ENCODE results near the gene GRIP1. TPM values are rescaled to one million over a fixed set of nuclear protein-coding genes. Genes with fewer than 3 reads are reported as not detected.

GRIP1 gene
- total RNA-seq, 6 donors from 2014 or later: 0.33 to 5.2 (median 1.7) TPM

GRCh38 chr12:66438601-66439000 is 240.3 kb downstream of the GRIP1 start:
- H3K27me3 ChIP-seq: no peaks in the 10 kb centered on the region
- no peak for DNase-seq
- TF ChIP-seq, protein P1, sequence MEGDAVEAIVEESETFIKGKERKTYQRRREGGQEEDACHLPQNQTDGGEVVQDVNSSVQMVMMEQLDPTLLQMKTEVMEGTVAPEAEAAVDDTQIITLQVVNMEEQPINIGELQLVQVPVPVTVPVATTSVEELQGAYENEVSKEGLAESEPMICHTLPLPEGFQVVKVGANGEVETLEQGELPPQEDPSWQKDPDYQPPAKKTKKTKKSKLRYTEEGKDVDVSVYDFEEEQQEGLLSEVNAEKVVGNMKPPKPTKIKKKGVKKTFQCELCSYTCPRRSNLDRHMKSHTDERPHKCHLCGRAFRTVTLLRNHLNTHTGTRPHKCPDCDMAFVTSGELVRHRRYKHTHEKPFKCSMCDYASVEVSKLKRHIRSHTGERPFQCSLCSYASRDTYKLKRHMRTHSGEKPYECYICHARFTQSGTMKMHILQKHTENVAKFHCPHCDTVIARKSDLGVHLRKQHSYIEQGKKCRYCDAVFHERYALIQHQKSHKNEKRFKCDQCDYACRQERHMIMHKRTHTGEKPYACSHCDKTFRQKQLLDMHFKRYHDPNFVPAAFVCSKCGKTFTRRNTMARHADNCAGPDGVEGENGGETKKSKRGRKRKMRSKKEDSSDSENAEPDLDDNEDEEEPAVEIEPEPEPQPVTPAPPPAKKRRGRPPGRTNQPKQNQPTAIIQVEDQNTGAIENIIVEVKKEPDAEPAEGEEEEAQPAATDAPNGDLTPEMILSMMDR (IDR thresholded peaks at IDR 0.05): no peak
- TF ChIP-seq POLR2AphosphoS5 (IDR thresholded peaks at IDR 0.05): no peak
- TF ChIP-seq EP300 (IDR thresholded peaks at IDR 0.05): no peak
- no peak for TF ChIP-seq POLR2A (IDR thresholded peaks at IDR 0.05)
- WGBS, 2 donors: 92 to 95% methylated on average over 1 of the region's 1 CpG
- no peaks in the 10 kb centered on the region for H3K9me3 ChIP-seq
- no peak for ATAC-seq (ENCODE audit: low FRiP score in 2 of 2)
- H3K27ac ChIP-seq: no peak overlapping the region
- no peaks in the 10 kb centered on the region for H3K36me3 ChIP-seq
- no peak overlapping the region for H3K4me3 ChIP-seq
- H3K4me1 ChIP-seq: no peaks in the 10 kb centered on the region

GRCh38 chr12:66430106-66430505 is 248.8 kb downstream of the GRIP1 start:
- DNase-seq (no peak), ATAC-seq (ENCODE audit: low FRiP score in 2 of 2) (no peak)
- H3K36me3 ChIP-seq: no peaks in the 10 kb centered on the region
- 66 to 83% methylated on average over 4 of the region's 4 CpGs for WGBS, 2 donors
- no peak overlapping the region for H3K27ac ChIP-seq
- TF ChIP-seq POLR2A (IDR thresholded peaks at IDR 0.05) (no peak), EP300 (IDR thresholded peaks at IDR 0.05) (no peak), POLR2AphosphoS5 (IDR thresholded peaks at IDR 0.05) (no peak)
- TF ChIP-seq, protein P1 (IDR thresholded peaks at IDR 0.05): no peak
- H3K4me3 ChIP-seq: no peak overlapping the region
- no peaks in the 10 kb centered on the region for H3K9me3 ChIP-seq
- no peaks in the 10 kb centered on the region for H3K4me1 ChIP-seq
- no peaks in the 10 kb centered on the region for H3K27me3 ChIP-seq

GRCh38 chr12:66428870-66429269 is 250.0 kb downstream of the GRIP1 start:
- no peak for DNase-seq
- Histone ChIP-seq H3K27me3 (no peaks in the 10 kb centered on the region), H3K4me1 (no peaks in the 10 kb centered on the region), H3K27ac (no peak overlapping the region), H3K9me3 (peaks cover 0 to 3% (median 0%) of the 10 kb centered on the region in 4 donors), H3K36me3 (no peaks in the 10 kb centered on the region), H3K4me3 (no peak overlapping the region)
- no peak for ATAC-seq (ENCODE audit: low FRiP score in 2 of 2)
- WGBS, 2 donors: 77 to 84% methylated on average over 5 of the region's 5 CpGs
- TF ChIP-seq, protein P1 (IDR thresholded peaks at IDR 0.05): no peak
- TF ChIP-seq EP300 (IDR thresholded peaks at IDR 0.05) (no peak), POLR2AphosphoS5 (IDR thresholded peaks at IDR 0.05) (no peak)

- Histone ChIP-seq H3K4me1 (no peaks in the 10 kb centered on the region), H3K9me3 (peaks cover 0 to 3% (median 0%) of the 10 kb centered on the region in 4 donors), H3K4me3 (no peak overlapping the region), H3K27me3 (no peaks in the 10 kb centered on the region), H3K36me3 (no peaks in the 10 kb centered on the region), H3K27ac (no peak overlapping the region)
- ATAC-seq (ENCODE audit: low FRiP score in 2 of 2) (no peak), DNase-seq (no peak)
- TF ChIP-seq, protein P1 (IDR thresholded peaks at IDR 0.05): no peak
- no peak for TF ChIP-seq POLR2AphosphoS5 (IDR thresholded peaks at IDR 0.05)
- no peak for TF ChIP-seq EP300 (IDR thresholded peaks at IDR 0.05)
- no peak for TF ChIP-seq POLR2A (IDR thresholded peaks at IDR 0.05)
These were observed 250.6 kb downstream of the GRIP1 start for GRCh38 chr12:66428261-66428660.

DNA sequence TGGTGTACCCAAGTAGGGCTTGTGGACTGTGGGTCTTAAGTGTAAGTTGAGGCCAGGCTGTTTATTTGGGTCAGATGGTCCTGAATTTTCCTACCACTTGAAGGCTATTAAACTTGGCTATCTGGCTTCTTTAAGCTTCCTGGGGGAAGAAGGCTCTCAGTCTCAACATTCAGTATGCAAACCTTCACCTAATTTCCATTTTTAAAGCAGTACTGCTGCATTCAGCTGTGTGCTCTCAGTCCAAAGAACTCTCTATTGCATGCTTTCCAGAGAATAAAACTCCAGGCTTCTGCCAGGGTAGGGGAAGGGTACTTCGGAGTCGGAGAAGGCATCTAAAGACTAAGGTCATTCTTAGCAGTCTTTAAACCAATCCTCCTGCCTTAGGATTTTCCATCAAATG is 252.2 kb downstream of the GRIP1 start:
- WGBS, 2 donors: 79 to 88% methylated on average over 2 of the region's 2 CpGs
- H3K4me3 ChIP-seq: no peak overlapping the region

More for the DNA sequence above, 252.2 kb downstream of the GRIP1 start:
- Histone ChIP-seq H3K36me3 (no peaks in the 10 kb centered on the region), H3K9me3 (peaks cover 0 to 3% (median 0%) of the 10 kb centered on the region in 4 donors), H3K27me3 (no peaks in the 10 kb centered on the region), H3K27ac (no peak overlapping the region), H3K4me1 (no peaks in the 10 kb centered on the region)
- TF ChIP-seq EP300 (IDR thresholded peaks at IDR 0.05): no peak
- TF ChIP-seq POLR2AphosphoS5 (IDR thresholded peaks at IDR 0.05): no peak
- TF ChIP-seq, protein P1 (IDR thresholded peaks at IDR 0.05): no peak
- TF ChIP-seq POLR2A (IDR thresholded peaks at IDR 0.05): no peak
- ATAC-seq (ENCODE audit: low FRiP score in 2 of 2): no peak
- DNase-seq: no peak
